Stimulated activated CD8-positive, alpha-beta memory T cell treated with anti-CD3 and anti-CD28 coated beads, Interleukin-12 subunit alpha, Interleukin-12 subunit beta, amount 100 ng/mL, for 4 hours (primary cell): Measurements from ENCODE around the gene PADI3.

Experiments
- DNase-seq: peaks from one replicate; pipeline ENCODE4 v3.0.0-alpha.2; 2020; ENCODE audit warnings: low read depth

Gene PADI3

DNA sequence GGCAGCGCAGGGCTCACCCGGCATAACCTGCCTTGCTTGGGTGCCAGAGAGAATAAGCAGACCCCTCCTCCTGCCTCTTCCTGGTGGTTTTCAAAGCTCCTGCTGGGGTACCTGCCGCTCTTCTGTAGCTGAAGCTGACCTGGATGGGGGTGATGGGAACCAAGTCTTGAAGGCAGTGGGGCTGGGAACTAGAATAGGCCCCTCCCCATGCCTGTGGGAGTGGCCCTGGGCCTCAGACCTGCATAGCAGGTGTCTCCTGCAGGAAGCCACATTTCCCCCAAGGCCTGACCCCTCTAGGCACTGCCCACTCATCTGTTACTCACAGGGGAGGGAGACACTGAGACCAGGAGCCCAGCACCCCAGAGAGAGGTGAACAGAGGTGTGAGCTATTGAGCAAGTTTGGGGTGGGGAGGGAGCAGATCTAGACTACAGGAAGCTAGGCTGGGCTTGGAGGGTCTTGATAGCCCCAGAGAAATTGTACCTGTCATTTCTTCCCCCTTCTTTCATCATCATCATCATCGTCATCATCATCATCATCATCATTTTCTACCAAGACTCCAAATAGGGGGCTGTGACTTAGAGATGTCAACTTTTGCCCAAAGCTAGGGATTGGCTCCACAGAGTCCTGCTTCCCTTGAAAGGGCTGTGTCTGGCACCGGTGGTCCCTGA is 33.9 kb upstream of the PADI3 start:
- no peak for DNase-seq

GRCh38 chr1:17215545-17215890 is 33.4 kb upstream of the PADI3 start:
- DNase-seq: no peak

GRCh38 chr1:17216078-17216477 is 32.8 kb upstream of the PADI3 start:
- DNase-seq: no peak

DNA sequence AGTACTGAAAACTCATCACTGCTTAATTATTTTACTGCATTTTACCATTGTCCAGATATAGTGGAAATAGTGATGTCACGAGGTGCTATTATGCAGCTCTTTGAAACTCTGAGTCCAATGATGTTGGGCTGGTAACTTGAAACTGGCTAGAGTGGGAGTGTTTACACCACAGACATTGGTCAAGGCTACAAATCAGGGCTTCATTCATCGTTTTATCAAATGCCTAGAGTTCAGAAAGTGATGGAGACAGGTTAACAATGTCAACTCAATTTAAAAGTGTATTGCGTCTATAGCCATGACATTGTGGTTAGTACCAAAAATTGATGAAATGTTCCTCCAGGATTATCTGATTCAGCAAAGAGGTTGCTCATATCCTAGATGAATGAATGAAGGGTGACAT is 31.3 kb upstream of the PADI3 start:
- no peak for DNase-seq

DNA sequence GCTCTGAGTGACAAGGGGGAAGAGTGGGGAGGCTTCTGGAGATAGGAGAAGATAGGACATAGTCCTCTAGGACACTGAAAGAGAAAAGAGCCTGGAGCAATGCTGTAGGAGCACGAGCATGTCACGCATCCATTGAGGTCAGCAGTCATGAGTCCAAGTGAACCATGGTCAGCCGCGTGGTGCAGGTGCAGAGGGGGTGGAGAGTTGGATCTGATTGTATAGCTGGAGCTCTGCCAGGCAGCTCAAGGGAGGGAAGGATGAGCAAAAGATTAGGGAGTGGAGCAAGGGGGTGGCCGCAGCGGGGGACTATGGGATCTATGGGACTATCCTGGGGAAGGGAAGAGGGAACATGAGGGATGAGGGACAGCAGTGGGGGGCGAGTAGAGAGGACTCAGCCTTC is 30.0 kb upstream of the PADI3 start:
- DNase-seq: no peak

DNA sequence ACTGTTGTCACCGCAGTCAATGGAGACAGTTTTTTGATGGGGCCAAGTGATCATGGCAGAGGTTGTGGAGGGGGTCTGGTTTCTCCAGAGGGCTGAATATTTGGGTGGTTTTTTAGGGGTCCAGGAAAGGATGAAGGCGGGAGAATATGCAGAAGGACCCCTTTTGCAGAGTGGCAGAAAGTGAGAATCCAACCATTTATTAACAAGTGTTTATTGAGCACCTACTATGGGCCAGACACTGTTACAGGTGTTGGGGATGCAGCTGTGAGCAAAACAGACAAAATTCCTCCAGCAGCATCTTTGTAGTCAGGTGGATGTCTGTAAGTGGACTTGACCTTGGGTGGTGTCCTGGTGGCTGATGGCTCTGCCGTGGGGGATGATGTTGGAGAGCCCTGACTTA is 28.6 kb upstream of the PADI3 start:
- DNase-seq: no peak

GRCh38 chr1:17222557-17222956 is 26.3 kb upstream of the PADI3 start:
- no peak for DNase-seq

DNA sequence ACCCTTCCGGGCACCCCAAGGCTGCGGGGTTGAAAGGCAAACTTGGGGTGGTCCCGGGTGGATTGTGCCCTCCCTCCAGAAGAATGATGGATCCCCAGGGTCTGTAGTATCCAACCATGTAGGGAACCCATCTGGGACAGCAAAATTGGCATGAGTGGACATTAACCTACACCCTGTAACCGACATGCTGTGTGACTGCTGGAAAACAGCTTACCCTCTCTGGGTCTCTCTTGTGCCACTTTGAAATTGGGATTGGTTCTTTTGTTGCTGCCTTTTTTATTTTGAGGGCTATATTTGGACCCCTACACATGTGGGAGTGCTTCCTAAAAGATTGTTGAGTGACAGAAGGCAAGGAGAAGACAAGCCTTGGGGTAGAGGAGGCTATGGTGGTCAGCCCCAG is 24.5 kb upstream of the PADI3 start:
- DNase-seq: no peak

DNA sequence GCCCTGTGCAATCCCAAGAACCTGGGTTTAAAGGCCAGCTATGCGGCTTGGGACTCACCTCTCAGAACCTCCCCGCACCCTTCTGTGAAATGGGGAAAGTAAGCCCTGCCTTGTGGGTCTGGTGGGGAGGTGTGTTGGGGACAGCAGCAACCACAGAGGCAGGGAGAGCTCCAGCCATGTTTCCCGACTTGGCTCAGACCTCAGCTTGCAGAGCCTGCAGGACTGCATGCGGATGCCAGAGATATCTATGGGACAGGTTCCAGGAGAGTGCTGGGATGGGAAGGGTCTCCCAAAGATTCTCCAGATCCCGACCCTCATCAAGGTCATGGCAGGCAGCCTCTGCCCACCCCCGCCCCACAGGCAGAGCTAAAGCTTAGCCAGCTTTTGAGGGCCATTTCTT is 23.8 kb upstream of the PADI3 start:
- no peak for DNase-seq

- DNase-seq: no peak
Observed at GRCh38 chr1:17227358-17227915, 21.5 kb upstream of the PADI3 start.

- no peak for DNase-seq
Observed at GRCh38 chr1:17228619-17229018, 20.3 kb upstream of the PADI3 start.

DNA sequence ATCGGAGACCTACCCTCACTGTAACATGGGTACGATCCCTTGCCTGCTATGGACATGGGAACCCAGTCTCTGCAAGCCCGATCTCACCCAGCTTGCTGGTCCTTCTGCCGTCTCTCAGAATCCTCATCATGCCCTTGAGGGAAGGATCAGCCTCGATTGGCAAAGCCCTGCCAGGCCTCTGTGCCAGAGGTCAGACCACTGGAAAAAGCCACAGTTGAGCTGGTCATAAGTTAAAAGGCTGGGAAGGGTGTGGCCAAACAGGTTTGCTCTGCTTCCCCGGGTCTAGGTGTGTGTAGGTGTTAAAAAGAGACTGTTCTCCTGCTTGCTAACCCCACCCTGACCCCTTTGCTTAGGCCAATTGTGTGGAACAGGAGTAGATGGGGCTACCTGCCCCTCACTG is 19.5 kb upstream of the PADI3 start:
- no peak for DNase-seq

- DNase-seq: no peak
Observed at GRCh38 chr1:17230106-17230505, 18.8 kb upstream of the PADI3 start.

GRCh38 chr1:17230671-17231310 is 18.1 kb upstream of the PADI3 start:
- no peak for DNase-seq

DNA sequence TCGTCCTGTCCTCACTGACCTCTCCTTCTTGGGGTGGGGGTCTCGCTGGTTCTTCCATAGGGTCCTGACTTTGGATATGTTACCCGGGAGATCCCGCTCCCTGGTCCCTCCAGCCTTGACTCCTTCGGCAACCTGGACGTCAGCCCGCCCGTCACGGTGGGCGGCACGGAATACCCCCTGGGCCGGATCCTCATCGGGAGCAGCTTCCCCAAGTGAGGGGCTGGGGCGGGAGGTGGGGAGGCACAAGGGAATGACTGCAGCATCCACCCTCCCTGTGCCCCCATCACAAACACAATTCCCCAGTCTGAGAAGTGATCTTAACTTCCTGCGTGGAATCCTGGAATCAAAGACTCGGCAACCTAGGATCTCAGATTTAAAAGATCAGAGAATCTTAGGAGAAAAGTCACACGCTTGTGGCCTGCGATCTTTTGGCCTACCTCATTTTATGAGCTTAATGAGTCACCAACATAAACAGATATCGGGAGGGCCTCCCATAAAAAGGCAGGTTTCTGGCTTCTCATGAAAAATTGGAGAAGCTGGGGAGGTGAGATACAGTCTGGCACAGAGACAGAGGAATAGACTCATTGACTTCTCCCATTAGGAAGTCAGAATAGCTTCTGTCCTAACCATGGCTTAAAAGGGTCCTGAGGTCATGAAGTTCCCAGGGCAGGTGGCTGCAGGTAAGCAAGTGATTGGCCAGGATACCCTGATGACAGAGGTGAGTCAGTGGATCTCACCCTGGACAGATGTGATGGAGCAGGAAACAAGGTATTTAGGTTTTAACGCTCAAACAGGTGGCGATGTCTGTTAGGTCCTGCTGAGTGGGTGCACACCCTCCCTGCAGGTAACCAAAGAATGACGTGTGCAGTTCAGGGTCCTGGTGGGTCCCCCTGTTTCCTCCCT is 15.9 kb upstream of the PADI3 start:
- no peak for DNase-seq

DNA sequence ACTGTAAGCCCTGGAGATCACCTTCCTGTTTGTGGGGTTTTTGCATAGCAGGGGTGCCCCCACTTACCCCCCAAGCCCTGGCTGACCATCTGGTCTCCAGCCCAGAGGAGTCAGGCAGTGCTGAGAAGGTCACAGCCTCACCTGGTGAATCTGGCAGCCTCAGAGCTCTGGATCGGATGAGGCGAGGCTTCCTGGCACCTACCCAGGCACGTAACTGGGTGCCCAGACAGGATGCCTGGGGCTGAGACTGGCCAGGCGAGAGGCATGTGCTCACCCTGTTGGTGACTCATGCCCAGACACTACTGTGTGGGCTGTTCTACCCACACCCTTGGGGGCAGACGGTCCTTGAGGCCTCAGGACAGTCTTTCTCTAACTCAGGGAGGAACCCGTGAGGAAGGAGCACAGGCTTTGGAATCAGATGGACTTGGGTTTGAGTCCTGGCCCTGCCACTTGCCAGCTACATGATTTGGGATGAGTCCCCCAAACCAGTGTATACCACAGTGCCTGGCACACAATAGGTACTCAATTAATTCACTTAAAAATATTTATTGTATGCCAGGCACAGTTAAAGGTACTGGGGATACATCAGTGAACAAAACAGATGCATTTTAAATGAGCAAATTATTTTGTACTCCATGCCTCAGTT is 15.1 kb upstream of the PADI3 start:
- DNase-seq: no peak

DNA sequence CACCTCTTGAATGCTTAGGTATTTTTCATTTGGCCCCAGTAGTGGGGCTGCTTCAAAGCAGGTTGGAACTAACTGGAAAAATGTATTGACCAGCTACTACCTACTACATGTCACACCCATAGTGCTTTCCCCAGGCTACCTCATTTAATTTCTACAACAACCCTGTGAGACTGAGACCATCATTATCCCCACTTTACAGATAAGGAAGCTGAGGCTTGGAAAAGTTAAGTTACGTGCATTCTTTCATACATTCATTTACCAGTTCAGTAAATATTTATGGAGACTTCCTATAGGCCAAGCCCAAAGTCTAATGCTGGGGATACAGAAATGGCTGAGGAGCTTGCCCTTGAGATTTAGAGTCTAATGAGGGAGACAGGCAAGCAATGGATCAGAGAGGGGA is 14.5 kb upstream of the PADI3 start:
- DNase-seq: no peak

- DNase-seq: no peak
Observed at GRCh38 chr1:17235135-17235885, 13.6 kb upstream of the PADI3 start.

DNA sequence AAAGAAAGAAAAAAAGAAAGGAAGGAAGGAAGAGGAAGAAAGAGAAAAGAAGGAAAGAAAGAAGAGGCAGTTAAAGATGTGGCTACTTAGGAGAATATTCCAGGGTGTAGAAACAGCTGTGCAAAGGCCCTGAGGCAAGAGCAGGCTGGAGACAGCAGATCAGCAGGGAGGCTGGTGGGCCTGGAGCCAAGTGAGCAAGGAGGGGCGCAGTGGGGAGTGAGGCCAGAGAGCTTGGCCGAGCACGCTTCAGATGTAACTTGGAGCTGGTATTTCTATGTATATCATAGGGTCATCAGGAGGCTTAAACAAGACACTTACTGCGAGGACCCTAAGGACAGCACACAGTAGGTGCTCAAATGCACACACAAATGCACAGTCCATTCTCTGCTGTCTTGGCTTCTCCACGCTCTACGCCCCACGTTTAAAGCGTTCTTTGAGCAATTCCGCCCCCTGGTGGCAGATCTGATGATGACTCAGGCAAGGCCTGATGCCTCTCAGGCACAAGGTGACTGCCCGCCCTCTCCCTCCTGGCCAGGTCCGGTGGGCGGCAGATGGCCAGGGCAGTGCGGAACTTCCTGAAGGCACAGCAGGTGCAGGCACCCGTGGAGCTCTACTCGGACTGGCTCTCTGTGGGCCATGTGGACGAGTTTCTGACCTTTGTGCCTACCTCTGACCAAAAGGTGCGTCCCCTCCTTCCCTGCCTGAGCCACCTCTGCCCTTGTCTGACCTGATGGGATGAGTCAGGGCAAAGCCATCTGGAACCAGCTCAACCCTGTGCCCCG is 11.9 kb upstream of the PADI3 start:
- DNase-seq: peak; percentile 61

- DNase-seq: no peak
Observed at GRCh38 chr1:17237561-17237903, 11.4 kb upstream of the PADI3 start.

DNA sequence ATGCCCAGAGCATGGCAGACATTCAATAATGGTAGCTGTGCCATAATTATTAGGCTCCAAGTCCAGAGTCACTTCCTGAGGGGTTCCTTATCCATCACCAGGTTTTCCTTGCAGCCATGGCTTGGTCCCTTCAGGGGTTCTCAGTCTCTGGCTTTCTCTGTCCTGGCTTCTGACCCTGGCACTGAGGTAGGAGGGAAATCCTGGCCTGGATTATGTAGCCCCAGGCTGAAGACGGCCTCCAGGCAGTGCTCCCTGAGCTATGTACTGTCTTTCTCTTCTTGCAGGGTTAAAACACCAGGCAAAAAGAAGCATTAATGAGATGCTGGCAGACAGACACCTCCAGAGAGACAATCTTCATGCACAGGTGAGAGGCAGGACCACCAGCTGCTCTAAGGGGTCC is 9.5 kb upstream of the PADI3 start:
- DNase-seq: no peak
